Nucleus accumbens (tissue), 56 donors: Measurements from ENCODE around the gene SRSF8.
"Not testable (repeated sequence)": the region's sequence is repeated elsewhere in the genome, so short reads cannot be mapped to it uniquely, and the experiment has no call there.

ENCODE experiments used
- DNase-seq, 56 donors: peaks; one replicate each; lab custom pipeline; 2025; lab: John Stamatoyannopoulos, UW

The SRSF8 gene

GRCh38 chr11:95066716-95067038, at the start of gene SRSF8:
TSS of gene SRSF8 (plus strand) at chr11:95066919. CDS start at chr11:95067227, 308 bp downstream.
- no peak for DNase-seq

- not testable (repeated sequence) for DNase-seq
These were observed 45.3 kb upstream of the SRSF8 start for GRCh38 chr11:95021468-95021867.

- no peak for DNase-seq
These were observed 41.8 kb upstream of the SRSF8 start, which contains the start of gene KDM4E for GRCh38 chr11:95024958-95025357. TSS of gene KDM4E (plus strand) at chr11:95025258. CDS start at chr11:95025558, 300 bp downstream.

- not testable (repeated sequence) for DNase-seq
These were observed 41.1 kb upstream of the SRSF8 start for GRCh38 chr11:95025594-95025993.

GRCh38 chr11:95028357-95028756, 38.4 kb upstream of the SRSF8 start:
- no peak for DNase-seq

- no peak for DNase-seq
These were observed 33.7 kb upstream of the SRSF8 start for GRCh38 chr11:95033051-95033450.

GRCh38 chr11:95035316-95035715, 31.4 kb upstream of the SRSF8 start:
- no peak for DNase-seq

GRCh38 chr11:95037356-95038035, 29.2 kb upstream of the SRSF8 start:
- DNase-seq = not testable (repeated sequence)

GRCh38 chr11:95042239-95042638, 24.5 kb upstream of the SRSF8 start:
- no peak for DNase-seq

GRCh38 chr11:95042906-95043305, 23.8 kb upstream of the SRSF8 start:
- DNase-seq = no peak

GRCh38 chr11:95044010-95044409, 22.7 kb upstream of the SRSF8 start:
- DNase-seq = no peak

- no peak for DNase-seq
These were observed 20.9 kb upstream of the SRSF8 start for GRCh38 chr11:95045812-95046211.

- DNase-seq = not testable (repeated sequence)
These were observed 17.6 kb upstream of the SRSF8 start, which contains the start of gene KDM4F for GRCh38 chr11:95049122-95049521. TSS of gene KDM4F (plus strand) at chr11:95049422.

- no peak for DNase-seq
These were observed 16.0 kb upstream of the SRSF8 start for GRCh38 chr11:95050595-95051202.

- DNase-seq = no peak
These were observed 12.4 kb upstream of the SRSF8 start for GRCh38 chr11:95054356-95054755.

GRCh38 chr11:95055283-95055897, 11.3 kb upstream of the SRSF8 start:
- DNase-seq = no peak

- DNase-seq = no peak
These were observed 8.8 kb upstream of the SRSF8 start for GRCh38 chr11:95057959-95058358.

GRCh38 chr11:95058621-95059020, 8.1 kb upstream of the SRSF8 start:
- no peak for DNase-seq

GRCh38 chr11:95059046-95059445, 7.7 kb upstream of the SRSF8 start:
- no peak for DNase-seq

GRCh38 chr11:95065336-95065735, 1.4 kb upstream of the SRSF8 start:
- DNase-seq = peak in 1 of 56 donors; percentile 18

- peak in 54 of 56 donors; percentile 31 to 88 (median 78) for DNase-seq
These were observed 521 bp downstream of the SRSF8 start for GRCh38 chr11:95067039-95067840.
